ENCODE results near the gene PARD6B.

GRCh38 chr20:50727792-50728485 lies 3.4 kb upstream of the PARD6B start:
- TF ChIP-seq, protein P1, sequence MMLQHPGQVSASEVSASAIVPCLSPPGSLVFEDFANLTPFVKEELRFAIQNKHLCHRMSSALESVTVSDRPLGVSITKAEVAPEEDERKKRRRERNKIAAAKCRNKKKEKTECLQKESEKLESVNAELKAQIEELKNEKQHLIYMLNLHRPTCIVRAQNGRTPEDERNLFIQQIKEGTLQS (CRISPR knock-in tag; conservative IDR thresholded peaks at IDR 0.05): no peak
- TF ChIP-seq, protein P2, sequence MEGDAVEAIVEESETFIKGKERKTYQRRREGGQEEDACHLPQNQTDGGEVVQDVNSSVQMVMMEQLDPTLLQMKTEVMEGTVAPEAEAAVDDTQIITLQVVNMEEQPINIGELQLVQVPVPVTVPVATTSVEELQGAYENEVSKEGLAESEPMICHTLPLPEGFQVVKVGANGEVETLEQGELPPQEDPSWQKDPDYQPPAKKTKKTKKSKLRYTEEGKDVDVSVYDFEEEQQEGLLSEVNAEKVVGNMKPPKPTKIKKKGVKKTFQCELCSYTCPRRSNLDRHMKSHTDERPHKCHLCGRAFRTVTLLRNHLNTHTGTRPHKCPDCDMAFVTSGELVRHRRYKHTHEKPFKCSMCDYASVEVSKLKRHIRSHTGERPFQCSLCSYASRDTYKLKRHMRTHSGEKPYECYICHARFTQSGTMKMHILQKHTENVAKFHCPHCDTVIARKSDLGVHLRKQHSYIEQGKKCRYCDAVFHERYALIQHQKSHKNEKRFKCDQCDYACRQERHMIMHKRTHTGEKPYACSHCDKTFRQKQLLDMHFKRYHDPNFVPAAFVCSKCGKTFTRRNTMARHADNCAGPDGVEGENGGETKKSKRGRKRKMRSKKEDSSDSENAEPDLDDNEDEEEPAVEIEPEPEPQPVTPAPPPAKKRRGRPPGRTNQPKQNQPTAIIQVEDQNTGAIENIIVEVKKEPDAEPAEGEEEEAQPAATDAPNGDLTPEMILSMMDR (IDR thresholded peaks at IDR 0.05): no peak
- TF ChIP-seq E2F1 (CRISPR knock-in tag; IDR thresholded peaks at IDR 0.05) (no peak), CREM (CRISPR knock-in tag; IDR thresholded peaks at IDR 0.05) (no peak), RELA (CRISPR knock-in tag; IDR thresholded peaks at IDR 0.05; ENCODE audit: borderline replicate concordance) (no peak), SP1 (CRISPR knock-in tag; conservative IDR thresholded peaks at IDR 0.05) (no peak), KAT7 (CRISPR knock-in tag; IDR thresholded peaks at IDR 0.05; ENCODE audit: borderline replicate concordance) (no peak)
- TF ChIP-seq, protein P3, sequence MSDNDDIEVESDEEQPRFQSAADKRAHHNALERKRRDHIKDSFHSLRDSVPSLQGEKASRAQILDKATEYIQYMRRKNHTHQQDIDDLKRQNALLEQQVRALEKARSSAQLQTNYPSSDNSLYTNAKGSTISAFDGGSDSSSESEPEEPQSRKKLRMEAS (CRISPR knock-in tag; IDR thresholded peaks at IDR 0.05): no peak
